IPS-NIHi11 (cell line): Measurements from ENCODE around the gene SRPRB.

ENCODE experiments used
- DNase-seq: peaks from one replicate; pipeline ENCODE4 v3.0.0; 2012; ENCODE audit warnings: mixed read lengths, low spot score

The SRPRB gene

GRCh38 chr3:133805702-133806475 lies at the start of gene SRPRB:
Gene SRPRB, plus strand, starts transcription at chr3:133805815. Its CDS starts 34 bp downstream, at chr3:133805849.
- DNase-seq: peak; percentile 97

- DNase-seq: no peak
These were observed 48.6 kb upstream of the SRPRB start for GRCh38 chr3:133756716-133757694.

- DNase-seq: no peak
These were observed 47.7 kb upstream of the SRPRB start for GRCh38 chr3:133757701-133758567.

- no peak for DNase-seq
These were observed 47.1 kb upstream of the SRPRB start for GRCh38 chr3:133758568-133758928.

GRCh38 chr3:133758964-133759739 lies 46.5 kb upstream of the SRPRB start:
- no peak for DNase-seq

- DNase-seq: no peak
These were observed 45.8 kb upstream of the SRPRB start for GRCh38 chr3:133759740-133760305.

GRCh38 chr3:133760916-133761315 lies 44.7 kb upstream of the SRPRB start:
- no peak for DNase-seq

- DNase-seq: no peak
These were observed 43.8 kb upstream of the SRPRB start for GRCh38 chr3:133761605-133762484.

GRCh38 chr3:133762539-133762938 lies 43.1 kb upstream of the SRPRB start:
- DNase-seq: no peak

GRCh38 chr3:133763797-133764683 lies 41.6 kb upstream of the SRPRB start:
- DNase-seq: no peak

GRCh38 chr3:133765256-133765655 lies 40.4 kb upstream of the SRPRB start:
- no peak for DNase-seq

- no peak for DNase-seq
These were observed 38.0 kb upstream of the SRPRB start for GRCh38 chr3:133767607-133768006.

- DNase-seq: no peak
These were observed 36.1 kb upstream of the SRPRB start for GRCh38 chr3:133769536-133769935.

GRCh38 chr3:133773732-133774131 lies 31.9 kb upstream of the SRPRB start:
- DNase-seq: peak; percentile 27

GRCh38 chr3:133775309-133775708 lies 30.3 kb upstream of the SRPRB start:
- DNase-seq: no peak

- no peak for DNase-seq
These were observed 29.8 kb upstream of the SRPRB start for GRCh38 chr3:133775835-133776234.

GRCh38 chr3:133776794-133777438 lies 28.7 kb upstream of the SRPRB start:
- no peak for DNase-seq
